OCI-LY3 (cell line): ENCODE measurements around the gene BEGAIN.

Experiments used
- EZH2phosphoT487 ChIP-seq: fragments of 200-600 bp; shearing (Covaris generic); IDR thresholded peaks from 2 replicates; pipeline ENCODE4 v1.6.1; 2018; ENCODE audit warnings: antibody characterized with exemption, mixed run types, low read depth
- TF ChIP-seq, protein P1 (sequence below): fragments of 200-600, 300-600 bp; sonication (generic); IDR thresholded peaks from 2 replicates; pipeline ENCODE4 v1.5.1; 2014; ENCODE audit warnings: antibody characterized with exemption, low read length, low read depth

DNA sequence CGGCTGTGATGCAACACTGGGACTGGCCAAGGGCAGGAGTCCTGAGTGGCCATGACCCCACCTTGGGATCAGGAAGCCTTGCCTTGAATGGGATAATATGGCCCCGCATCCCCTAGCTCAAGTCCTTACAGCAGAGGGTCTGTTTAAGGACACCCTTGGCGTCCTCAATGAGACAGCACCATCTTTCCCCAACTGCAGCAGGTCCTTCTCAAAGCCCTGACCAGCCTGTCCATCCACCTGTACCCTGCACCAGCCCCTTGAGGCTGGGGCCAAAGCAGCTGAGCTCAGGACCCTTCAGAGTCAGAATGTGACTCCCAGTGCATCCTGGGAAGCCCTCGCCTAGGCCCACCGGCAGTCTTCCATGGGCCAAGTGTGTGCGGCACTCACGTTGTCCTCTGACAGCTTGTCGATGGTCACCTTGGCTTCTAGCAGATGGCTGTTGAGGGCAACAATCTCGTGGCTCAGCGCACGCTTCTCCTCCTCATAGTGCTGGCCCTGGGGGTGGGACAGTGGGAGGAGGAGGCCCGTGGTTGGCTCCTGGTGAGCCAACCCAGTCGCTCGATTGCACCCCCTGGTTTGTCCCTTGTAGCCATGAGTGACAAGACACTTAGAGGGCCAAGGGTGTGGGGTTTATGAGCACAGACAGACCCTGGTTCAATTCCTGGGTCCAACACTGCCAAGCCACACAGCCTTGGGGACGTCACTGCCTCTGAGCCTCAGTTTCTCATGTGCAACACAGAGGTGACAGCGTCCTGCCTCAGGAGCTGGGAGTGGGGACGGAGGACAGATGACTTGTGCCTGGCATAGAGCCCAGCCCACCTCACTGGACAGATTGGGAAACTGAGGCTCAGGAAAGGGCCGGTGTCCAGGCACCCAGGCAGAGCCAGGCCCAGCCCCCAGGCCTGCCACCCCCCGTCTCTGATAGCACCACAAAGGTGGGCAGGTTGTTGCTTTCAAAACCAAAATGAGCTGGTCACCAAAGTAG lies 43.5 kb downstream of the BEGAIN start:
- TF ChIP-seq, protein P1, sequence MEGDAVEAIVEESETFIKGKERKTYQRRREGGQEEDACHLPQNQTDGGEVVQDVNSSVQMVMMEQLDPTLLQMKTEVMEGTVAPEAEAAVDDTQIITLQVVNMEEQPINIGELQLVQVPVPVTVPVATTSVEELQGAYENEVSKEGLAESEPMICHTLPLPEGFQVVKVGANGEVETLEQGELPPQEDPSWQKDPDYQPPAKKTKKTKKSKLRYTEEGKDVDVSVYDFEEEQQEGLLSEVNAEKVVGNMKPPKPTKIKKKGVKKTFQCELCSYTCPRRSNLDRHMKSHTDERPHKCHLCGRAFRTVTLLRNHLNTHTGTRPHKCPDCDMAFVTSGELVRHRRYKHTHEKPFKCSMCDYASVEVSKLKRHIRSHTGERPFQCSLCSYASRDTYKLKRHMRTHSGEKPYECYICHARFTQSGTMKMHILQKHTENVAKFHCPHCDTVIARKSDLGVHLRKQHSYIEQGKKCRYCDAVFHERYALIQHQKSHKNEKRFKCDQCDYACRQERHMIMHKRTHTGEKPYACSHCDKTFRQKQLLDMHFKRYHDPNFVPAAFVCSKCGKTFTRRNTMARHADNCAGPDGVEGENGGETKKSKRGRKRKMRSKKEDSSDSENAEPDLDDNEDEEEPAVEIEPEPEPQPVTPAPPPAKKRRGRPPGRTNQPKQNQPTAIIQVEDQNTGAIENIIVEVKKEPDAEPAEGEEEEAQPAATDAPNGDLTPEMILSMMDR, result no peak
- TF ChIP-seq EZH2phosphoT487, result no peak
